22Rv1 (cell line): ENCODE results near the gene KCTD21.
"Not testable (repeated sequence)": the region's sequence is repeated elsewhere in the genome, so short reads cannot be mapped to it uniquely, and the experiment has no call there.

Experiments used
- H3K27ac ChIP-seq: fragments of 450-650 bp; 2 replicates; pipeline ENCODE4 v1.5.1; 2017
- ZFX ChIP-seq: fragments of 450-650 bp; IDR thresholded peaks from 2 replicates; pipeline ENCODE4 v1.6.1; 2017; ENCODE audit warnings: antibody characterized with exemption, borderline replicate concordance
- TF ChIP-seq, protein P1 (sequence below): fragments of 450-650 bp; IDR thresholded peaks from 2 replicates; pipeline ENCODE4 v1.5.1; 2017; ENCODE audit warnings: mild to moderate bottlenecking

KCTD21 gene

DNA sequence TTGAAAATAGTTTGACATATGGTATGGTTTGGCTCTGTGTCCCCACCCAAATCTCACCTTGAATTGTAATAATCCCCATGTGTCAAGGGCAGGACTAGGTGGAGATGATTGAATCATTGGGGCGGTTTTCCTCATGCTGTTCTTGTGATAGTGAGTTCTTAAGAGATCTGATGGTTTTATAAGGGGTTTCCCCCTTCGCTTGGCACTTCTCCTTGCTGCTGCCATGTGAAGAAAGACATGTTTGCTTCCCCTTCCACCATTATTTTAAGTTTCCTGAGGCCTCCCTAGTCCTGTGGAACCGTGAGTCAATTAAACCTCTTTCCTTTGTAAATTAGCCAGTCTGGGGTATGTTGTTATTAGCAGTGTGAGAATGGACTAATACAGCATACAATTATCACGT, 7.7 kb downstream of the KCTD21 start:
- TF ChIP-seq, protein P1, sequence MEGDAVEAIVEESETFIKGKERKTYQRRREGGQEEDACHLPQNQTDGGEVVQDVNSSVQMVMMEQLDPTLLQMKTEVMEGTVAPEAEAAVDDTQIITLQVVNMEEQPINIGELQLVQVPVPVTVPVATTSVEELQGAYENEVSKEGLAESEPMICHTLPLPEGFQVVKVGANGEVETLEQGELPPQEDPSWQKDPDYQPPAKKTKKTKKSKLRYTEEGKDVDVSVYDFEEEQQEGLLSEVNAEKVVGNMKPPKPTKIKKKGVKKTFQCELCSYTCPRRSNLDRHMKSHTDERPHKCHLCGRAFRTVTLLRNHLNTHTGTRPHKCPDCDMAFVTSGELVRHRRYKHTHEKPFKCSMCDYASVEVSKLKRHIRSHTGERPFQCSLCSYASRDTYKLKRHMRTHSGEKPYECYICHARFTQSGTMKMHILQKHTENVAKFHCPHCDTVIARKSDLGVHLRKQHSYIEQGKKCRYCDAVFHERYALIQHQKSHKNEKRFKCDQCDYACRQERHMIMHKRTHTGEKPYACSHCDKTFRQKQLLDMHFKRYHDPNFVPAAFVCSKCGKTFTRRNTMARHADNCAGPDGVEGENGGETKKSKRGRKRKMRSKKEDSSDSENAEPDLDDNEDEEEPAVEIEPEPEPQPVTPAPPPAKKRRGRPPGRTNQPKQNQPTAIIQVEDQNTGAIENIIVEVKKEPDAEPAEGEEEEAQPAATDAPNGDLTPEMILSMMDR = no peak
- TF ChIP-seq ZFX = no peak
- H3K27ac ChIP-seq = no peak overlapping the region

DNA sequence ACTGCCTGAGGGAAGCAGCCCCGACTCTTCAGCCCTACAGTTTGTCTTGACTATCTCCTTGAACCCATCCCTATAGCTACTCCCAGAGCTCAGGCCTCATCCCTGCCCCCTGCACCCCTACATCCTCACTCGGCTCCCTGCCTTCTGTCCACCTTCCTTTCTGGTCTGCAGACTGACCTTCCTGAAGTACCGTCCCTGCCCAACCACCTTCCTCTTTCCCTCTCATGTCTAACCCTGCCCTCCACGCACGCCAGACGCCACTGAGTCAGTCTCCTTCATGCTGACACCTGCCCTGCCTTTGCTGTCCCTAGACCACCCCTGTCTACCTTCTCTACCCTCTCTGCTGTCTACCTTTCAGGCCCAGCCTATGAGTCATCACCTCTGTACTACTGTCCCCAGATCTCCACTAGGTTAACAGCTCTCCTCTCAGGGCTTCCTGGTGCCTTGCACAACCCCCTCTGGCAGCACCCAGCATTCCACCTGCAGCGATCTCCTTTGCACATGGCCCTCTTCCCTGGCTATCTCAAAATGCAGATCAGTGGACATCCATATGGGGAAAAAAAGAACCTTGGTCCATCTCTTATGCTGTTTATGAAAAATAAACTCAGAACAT, 8.9 kb downstream of the KCTD21 start:
- H3K27ac ChIP-seq = no peak overlapping the region
- TF ChIP-seq, protein P1 = no peak
- TF ChIP-seq ZFX = no peak

DNA sequence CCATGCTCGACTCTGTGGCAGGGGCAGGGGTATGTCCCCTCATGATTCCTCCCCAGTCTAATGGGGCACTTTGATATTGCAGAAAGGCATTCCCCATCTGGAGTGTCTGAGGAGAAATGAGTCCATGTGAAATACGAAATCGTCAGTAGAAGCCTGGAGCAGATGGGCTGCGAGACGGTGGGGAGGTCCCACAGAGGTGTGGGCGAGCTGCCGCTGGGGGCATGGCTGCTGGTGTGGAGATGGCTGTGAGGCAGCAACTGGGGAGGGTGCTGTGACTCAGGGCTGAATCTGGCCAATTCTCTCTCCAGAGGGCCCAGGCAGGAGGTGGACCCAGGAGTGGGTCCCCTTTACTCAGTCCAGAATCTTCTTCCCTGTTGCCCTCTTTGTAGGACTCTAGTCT, 11.2 kb downstream of the KCTD21 start:
- H3K27ac ChIP-seq = no peak overlapping the region
- TF ChIP-seq, protein P1 = no peak
- no peak for TF ChIP-seq ZFX

DNA sequence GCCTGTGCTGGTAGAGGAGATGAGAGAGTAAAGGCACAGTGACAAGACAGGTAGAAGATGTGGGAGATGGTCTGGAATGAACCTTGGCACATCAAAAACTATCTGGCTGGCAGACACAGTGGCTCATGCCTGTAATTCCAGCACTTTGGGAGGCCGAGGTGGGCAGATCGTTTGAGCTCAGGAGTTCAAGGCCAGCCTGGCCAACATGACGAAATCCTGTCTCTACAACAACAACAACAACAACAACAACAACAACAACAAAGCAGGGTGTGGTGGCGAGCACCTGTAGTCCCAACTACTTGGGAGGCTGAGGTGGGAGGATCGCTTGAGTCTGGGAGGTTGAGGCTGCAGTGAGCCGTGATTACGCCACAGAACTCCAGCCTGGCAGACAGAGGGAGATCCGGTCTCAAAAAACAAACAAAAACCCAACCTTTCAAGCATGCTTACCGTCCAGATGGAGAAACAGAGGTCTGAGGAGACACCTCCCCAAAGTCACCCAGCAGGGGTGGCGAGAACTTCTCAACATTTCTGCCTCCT, 11.8 kb downstream of the KCTD21 start:
- H3K27ac ChIP-seq = no peak overlapping the region
- TF ChIP-seq, protein P1 = no peak
- no peak for TF ChIP-seq ZFX

DNA sequence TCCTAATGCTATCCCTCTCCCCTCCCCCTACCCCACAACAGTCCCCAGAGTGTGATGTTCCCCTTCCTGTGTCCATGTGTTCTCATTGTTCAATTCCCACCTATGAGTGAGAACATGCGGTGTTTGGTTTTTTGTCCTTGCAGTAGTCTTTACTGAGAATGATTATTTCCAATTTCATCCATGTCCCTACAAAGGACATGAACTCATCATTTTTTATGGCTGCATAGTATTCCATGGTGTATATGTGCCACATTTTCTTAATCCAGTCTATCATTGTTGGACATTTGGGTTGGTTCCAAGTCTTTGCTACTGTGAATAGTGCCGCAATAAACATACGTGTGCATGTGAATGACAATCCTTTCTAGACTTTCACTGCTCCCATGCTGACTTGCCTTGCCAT, 12.6 kb downstream of the KCTD21 start:
- H3K27ac ChIP-seq = not testable (repeated sequence)

DNA sequence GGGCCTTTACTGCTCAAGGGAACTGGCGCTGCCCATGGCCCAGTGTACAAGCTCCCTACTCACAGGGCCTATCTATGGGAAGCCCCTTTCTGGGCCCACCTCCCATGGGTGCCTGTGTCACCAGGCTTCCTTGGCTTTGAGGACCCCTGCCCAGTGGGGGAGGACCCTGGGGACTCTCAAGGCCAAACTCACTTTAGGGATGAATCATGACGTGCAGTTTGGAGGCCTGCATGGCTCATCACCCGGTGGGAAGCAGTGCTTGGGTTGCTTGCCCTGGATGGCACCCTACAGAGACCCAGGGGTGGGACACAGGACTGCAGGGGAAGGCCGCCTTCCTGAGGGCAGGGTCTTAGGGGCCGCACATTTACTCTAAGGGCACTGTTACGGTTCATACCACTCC, 16.5 kb downstream of the KCTD21 start:
- no peak for TF ChIP-seq ZFX
- TF ChIP-seq, protein P1 = no peak
- H3K27ac ChIP-seq = no peak overlapping the region

DNA sequence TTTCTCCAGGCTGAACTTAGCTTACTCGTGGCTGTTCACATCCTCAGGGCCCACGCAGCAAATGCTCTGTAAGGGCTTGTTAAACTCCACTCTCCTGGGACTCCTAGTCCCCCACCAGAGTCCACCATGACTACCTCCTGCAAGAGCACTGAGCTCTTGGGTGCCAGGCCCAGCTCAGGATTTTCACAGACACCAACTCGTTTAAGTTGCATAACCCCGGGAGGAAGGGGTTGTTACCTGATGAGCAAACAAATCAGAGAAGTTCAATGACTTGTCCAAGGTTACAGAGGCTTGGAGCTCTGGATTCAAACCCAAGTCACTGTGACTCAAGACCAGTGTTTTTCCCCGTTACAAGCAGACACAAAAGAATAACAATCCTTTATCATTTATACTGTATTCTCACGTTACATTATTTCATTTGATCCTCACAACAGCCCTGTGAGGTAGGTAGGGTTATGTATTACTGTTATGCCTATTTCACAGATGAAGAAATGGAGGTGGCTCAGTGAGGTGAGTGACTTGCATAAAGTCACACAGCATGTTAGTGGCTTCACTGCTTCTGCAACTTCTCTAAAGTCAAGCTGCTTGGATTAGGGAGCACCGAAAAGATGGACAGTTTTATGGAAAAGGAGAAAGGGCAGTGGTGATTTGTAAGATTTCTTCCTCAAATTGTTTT, 17.4 kb downstream of the KCTD21 start:
- TF ChIP-seq, protein P1 = no peak
- no peak for TF ChIP-seq ZFX
- no peak overlapping the region for H3K27ac ChIP-seq
